Liver (tissue), 3 donors: ENCODE measurements around the gene PLPP6.

Experiments used
- EGR1 ChIP-seq, 2 donors: IDR thresholded peaks; 2 replicates each; pipeline ENCODE4 v1.6.1; 2016 to 2018; ENCODE audit warnings: antibody characterized with exemption in 2 of 2, low read depth in 2 of 2
- FOXA1 ChIP-seq: IDR thresholded peaks from 2 replicates; pipeline ENCODE4 v1.6.1; 2016; ENCODE audit warnings: antibody characterized with exemption
- GABPA ChIP-seq, 2 donors: IDR thresholded peaks in 1 of 2; conservative IDR thresholded peaks in 1 of 2; 2 replicates each; pipeline ENCODE4 v1.6.1; 2016; ENCODE audit warnings: antibody characterized with exemption in 2 of 2, mild to moderate bottlenecking in 1 of 2, moderate library complexity in 1 of 2
- JUND ChIP-seq, 2 donors: IDR thresholded peaks; 2 replicates each; pipeline ENCODE4 v1.6.1; 2016; ENCODE audit warnings: antibody characterized with exemption in 2 of 2
- RAD21 ChIP-seq, 2 donors: IDR thresholded peaks; 2 replicates each; pipeline ENCODE4 v1.6.1; 2016; ENCODE audit warnings: antibody characterized with exemption in 2 of 2, mild to moderate bottlenecking in 2 of 2
- RXRA ChIP-seq, 2 donors: IDR thresholded peaks; 2 replicates each; pipeline ENCODE4 v1.6.1; 2017 to 2018; ENCODE audit warnings: antibody characterized with exemption in 2 of 2, mild to moderate bottlenecking in 1 of 2
- SP1 ChIP-seq: IDR thresholded peaks from 2 replicates; pipeline ENCODE4 v1.6.1; 2018; ENCODE audit warnings: antibody characterized with exemption, mild to moderate bottlenecking
- TAF1 ChIP-seq: conservative IDR thresholded peaks from 2 replicates; pipeline ENCODE4 v1.6.1; 2016; ENCODE audit warnings: antibody characterized with exemption, mild to moderate bottlenecking
- YY1 ChIP-seq: IDR thresholded peaks from 2 replicates; pipeline ENCODE4 v1.6.1; 2016; ENCODE audit warnings: antibody characterized with exemption, mild to moderate bottlenecking
- TF ChIP-seq, protein P1 (sequence below): IDR thresholded peaks from 2 replicates; pipeline ENCODE4 v1.6.1; 2016; ENCODE audit warnings: antibody characterized with exemption
- TF ChIP-seq, protein P2 (sequence below): fragments of 150-350 bp; IDR thresholded peaks from 2 replicates; pipeline ENCODE4 v1.5.1; 2017; ENCODE audit warnings: improper control_type of control experiment, low read depth, low read length; ENCODE audit not compliant: missing input control
- TF ChIP-seq, protein P3 (sequence below): IDR thresholded peaks from 2 replicates; pipeline ENCODE4 v1.6.1; 2016; ENCODE audit warnings: antibody characterized with exemption, mild to moderate bottlenecking
- TF ChIP-seq, protein P4 (sequence below): IDR thresholded peaks from 2 replicates; pipeline ENCODE4 v1.6.1; 2016; ENCODE audit warnings: antibody characterized with exemption
- TF ChIP-seq, protein P5 (sequence below): IDR thresholded peaks from 2 replicates; pipeline ENCODE4 v1.6.1; 2016; ENCODE audit warnings: antibody characterized with exemption
- donor health status: healthy.
- donor health status: healthy.

DNA sequence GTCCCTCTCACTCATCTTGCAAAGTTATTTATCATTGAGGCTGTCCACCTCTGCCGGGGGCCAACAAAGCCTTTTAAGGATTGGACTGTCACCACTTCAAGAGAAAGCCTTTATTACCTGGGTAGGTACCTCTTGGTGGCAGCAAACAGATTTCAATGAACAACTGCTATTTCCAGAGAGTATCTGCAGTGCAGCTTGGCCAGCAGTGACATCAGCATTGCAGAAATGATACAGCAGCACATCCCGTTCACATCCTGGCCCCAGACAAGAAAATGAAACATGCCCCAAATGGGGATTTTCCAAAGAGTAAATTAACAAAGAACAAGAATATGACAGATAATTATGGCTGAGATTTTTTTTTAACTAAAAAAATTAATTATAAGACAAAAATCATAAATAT, 6.5 kb downstream of the PLPP6 start:
- TF ChIP-seq, protein P1, sequence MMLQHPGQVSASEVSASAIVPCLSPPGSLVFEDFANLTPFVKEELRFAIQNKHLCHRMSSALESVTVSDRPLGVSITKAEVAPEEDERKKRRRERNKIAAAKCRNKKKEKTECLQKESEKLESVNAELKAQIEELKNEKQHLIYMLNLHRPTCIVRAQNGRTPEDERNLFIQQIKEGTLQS: no peak
- TF ChIP-seq, protein P2, sequence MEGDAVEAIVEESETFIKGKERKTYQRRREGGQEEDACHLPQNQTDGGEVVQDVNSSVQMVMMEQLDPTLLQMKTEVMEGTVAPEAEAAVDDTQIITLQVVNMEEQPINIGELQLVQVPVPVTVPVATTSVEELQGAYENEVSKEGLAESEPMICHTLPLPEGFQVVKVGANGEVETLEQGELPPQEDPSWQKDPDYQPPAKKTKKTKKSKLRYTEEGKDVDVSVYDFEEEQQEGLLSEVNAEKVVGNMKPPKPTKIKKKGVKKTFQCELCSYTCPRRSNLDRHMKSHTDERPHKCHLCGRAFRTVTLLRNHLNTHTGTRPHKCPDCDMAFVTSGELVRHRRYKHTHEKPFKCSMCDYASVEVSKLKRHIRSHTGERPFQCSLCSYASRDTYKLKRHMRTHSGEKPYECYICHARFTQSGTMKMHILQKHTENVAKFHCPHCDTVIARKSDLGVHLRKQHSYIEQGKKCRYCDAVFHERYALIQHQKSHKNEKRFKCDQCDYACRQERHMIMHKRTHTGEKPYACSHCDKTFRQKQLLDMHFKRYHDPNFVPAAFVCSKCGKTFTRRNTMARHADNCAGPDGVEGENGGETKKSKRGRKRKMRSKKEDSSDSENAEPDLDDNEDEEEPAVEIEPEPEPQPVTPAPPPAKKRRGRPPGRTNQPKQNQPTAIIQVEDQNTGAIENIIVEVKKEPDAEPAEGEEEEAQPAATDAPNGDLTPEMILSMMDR: no peak
- TF ChIP-seq FOXA1 (no peak), TAF1 (no peak), YY1 (no peak), GABPA (IDR thresholded peaks at IDR 0.05 in 1 of 2, conservative IDR thresholded peaks at IDR 0.05 in 1 of 2) (no peak), EGR1 (IDR thresholded peaks at IDR 0.05; ENCODE audit: low read depth in 2 of 2) (no peak), JUND (IDR thresholded peaks at IDR 0.05) (no peak), RXRA (IDR thresholded peaks at IDR 0.05) (no peak), SP1 (no peak), RAD21 (IDR thresholded peaks at IDR 0.05) (no peak)
- TF ChIP-seq, protein P3, sequence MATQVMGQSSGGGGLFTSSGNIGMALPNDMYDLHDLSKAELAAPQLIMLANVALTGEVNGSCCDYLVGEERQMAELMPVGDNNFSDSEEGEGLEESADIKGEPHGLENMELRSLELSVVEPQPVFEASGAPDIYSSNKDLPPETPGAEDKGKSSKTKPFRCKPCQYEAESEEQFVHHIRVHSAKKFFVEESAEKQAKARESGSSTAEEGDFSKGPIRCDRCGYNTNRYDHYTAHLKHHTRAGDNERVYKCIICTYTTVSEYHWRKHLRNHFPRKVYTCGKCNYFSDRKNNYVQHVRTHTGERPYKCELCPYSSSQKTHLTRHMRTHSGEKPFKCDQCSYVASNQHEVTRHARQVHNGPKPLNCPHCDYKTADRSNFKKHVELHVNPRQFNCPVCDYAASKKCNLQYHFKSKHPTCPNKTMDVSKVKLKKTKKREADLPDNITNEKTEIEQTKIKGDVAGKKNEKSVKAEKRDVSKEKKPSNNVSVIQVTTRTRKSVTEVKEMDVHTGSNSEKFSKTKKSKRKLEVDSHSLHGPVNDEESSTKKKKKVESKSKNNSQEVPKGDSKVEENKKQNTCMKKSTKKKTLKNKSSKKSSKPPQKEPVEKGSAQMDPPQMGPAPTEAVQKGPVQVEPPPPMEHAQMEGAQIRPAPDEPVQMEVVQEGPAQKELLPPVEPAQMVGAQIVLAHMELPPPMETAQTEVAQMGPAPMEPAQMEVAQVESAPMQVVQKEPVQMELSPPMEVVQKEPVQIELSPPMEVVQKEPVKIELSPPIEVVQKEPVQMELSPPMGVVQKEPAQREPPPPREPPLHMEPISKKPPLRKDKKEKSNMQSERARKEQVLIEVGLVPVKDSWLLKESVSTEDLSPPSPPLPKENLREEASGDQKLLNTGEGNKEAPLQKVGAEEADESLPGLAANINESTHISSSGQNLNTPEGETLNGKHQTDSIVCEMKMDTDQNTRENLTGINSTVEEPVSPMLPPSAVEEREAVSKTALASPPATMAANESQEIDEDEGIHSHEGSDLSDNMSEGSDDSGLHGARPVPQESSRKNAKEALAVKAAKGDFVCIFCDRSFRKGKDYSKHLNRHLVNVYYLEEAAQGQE: no peak
- TF ChIP-seq, protein P4, sequence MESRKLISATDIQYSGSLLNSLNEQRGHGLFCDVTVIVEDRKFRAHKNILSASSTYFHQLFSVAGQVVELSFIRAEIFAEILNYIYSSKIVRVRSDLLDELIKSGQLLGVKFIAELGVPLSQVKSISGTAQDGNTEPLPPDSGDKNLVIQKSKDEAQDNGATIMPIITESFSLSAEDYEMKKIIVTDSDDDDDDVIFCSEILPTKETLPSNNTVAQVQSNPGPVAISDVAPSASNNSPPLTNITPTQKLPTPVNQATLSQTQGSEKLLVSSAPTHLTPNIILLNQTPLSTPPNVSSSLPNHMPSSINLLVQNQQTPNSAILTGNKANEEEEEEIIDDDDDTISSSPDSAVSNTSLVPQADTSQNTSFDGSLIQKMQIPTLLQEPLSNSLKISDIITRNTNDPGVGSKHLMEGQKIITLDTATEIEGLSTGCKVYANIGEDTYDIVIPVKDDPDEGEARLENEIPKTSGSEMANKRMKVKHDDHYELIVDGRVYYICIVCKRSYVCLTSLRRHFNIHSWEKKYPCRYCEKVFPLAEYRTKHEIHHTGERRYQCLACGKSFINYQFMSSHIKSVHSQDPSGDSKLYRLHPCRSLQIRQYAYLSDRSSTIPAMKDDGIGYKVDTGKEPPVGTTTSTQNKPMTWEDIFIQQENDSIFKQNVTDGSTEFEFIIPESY: no peak
- TF ChIP-seq, protein P5, sequence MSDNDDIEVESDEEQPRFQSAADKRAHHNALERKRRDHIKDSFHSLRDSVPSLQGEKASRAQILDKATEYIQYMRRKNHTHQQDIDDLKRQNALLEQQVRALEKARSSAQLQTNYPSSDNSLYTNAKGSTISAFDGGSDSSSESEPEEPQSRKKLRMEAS: no peak
